Activated naive CD4-positive, alpha-beta T cell treated with anti-CD3 and anti-CD28 coated beads for 36 hours (primary cell): Measurements from ENCODE around the gene EXOC6B. TPM values are rescaled to one million over a fixed set of nuclear protein-coding genes. Genes with fewer than 3 reads are reported as not detected.

ENCODE experiments used
- CTCF ChIA-PET: fragments of 350-600 bp; sonication (Branson Sonifier 250); formaldehyde crosslinking; loops from one replicate; lab custom pipeline; 2021; ENCODE audit warnings: antibody characterized with exemption; lab: Charles Lee
- DNase-seq: peaks from one replicate; pipeline ENCODE4 v3.0.0-alpha.2; 2020
- H3K27ac Mint-ChIP-seq: one replicate; pipeline ENCODE4 v1.8.0; 2021; ENCODE audit warnings: mild to moderate bottlenecking, mixed read lengths
- H3K27me3 Mint-ChIP-seq: one replicate; pipeline ENCODE4 v1.8.0; 2021; ENCODE audit warnings: low read depth, mixed read lengths
- H3K36me3 Mint-ChIP-seq: one replicate; pipeline ENCODE4 v1.8.0; 2021; ENCODE audit warnings: low read depth, mixed read lengths
- H3K4me1 Mint-ChIP-seq: one replicate; pipeline ENCODE4 v1.8.0; 2021; ENCODE audit warnings: low read depth, mixed read lengths
- H3K4me3 Mint-ChIP-seq: one replicate; pipeline ENCODE4 v1.8.0; 2021; ENCODE audit warnings: mild to moderate bottlenecking, moderate library complexity, mixed read lengths
- H3K9me3 Mint-ChIP-seq: one replicate; pipeline ENCODE4 v1.8.0; 2021; ENCODE audit warnings: mixed read lengths
- intact Hi-C: fragments of 100-400 bp; cut with micrococcal nuclease; formaldehyde crosslinking; loops from one replicate; pipeline ENCODE4 v1.15.1; 2023
- total RNA-seq, 2 experiments: library from RNA; stranded (reverse); gene quantifications; one replicate each; pipeline ENCODE4 v1.2.3, GENCODE V29; 2021

The EXOC6B gene
- total RNA-seq, 2 experiments from 2014 or later = 6.1 to 7.5 TPM

DNA sequence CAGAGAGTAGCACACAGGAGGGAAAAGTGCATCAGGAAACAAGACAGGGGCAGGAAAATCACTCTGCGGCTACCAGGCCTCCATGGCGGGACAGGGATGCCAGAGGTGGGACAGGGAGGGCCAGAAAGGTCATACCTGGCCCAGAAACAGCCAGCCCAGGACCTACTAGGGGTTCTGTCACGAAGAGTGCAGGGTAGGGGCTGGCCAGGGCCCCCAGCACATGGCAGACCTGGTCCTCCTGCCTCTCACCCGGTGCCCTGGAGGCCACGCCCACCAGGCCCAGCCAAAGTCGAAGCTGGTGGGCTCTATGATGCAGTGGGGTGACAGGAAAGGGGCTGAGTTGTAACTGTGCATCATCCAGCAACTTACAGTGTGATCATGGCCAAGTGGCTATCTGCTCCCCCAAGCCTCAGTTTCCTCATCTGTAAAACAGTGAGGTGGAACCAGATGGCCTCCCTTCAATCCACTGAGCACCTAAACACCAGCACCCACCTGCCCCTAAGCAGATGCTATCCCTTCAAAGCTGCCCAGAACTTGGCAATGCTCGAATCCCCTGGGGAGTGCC is 688.8 kb downstream of the EXOC6B start:
- Mint-ChIP-seq H3K9me3 (no peaks in the 10 kb centered on the region), H3K27me3 (peaks cover 11% of the 10 kb centered on the region), H3K4me1 (no peaks in the 10 kb centered on the region), H3K27ac (no peak overlapping the region), H3K4me3 (no peak overlapping the region), H3K36me3 (no peaks in the 10 kb centered on the region)
- no peak for DNase-seq
- intact Hi-C loops = loop anchor here (1.0 kb wide), 2 partner anchors 213 to 592 kb away; no protein-coding TSS in a partner anchor
- CTCF ChIA-PET = interaction anchor here (1.0 to 1.1 kb wide), 2 partner anchors 13 to 318 kb away, joined by 3 read pairs; no protein-coding TSS in a partner anchor

DNA sequence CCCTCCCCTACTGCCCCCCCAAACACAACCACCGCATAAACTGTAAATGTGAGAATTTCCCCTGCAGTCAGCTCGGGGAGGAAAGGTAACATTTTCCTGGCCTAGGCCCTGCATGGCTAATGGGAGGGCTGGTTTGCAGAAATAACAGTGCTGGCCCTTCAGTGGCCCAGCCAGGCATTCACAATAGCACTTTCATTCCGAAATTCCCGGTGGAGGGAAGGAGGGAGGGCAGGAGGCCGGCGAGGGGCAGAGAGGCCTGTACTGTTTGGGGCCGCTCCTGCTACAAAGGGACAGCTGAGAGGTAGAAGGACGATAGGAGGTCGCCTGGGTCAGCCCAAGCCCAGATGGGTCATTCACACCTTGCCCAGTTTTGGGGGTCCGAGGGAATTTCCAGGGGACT is 689.5 kb downstream of the EXOC6B start:
- no peak overlapping the region for H3K4me3 Mint-ChIP-seq
- no peaks in the 10 kb centered on the region for H3K36me3 Mint-ChIP-seq
- intact Hi-C loops = no loop called here
- no peak overlapping the region for H3K27ac Mint-ChIP-seq
- H3K4me1 Mint-ChIP-seq = no peaks in the 10 kb centered on the region
- peaks cover 4% of the 10 kb centered on the region for H3K27me3 Mint-ChIP-seq
- no peaks in the 10 kb centered on the region for H3K9me3 Mint-ChIP-seq
- DNase-seq = no peak
- CTCF ChIA-PET = no interaction called here

- DNase-seq = no peak
- Mint-ChIP-seq H3K4me3 (no peak overlapping the region), H3K4me1 (no peaks in the 10 kb centered on the region), H3K36me3 (no peaks in the 10 kb centered on the region), H3K9me3 (no peaks in the 10 kb centered on the region), H3K27me3 (no peaks in the 10 kb centered on the region), H3K27ac (no peak overlapping the region)
- CTCF ChIA-PET = no interaction called here
- intact Hi-C loops = no loop called here
These were observed 689.9 kb downstream of the EXOC6B start for GRCh38 chr2:72135921-72136320.

DNA sequence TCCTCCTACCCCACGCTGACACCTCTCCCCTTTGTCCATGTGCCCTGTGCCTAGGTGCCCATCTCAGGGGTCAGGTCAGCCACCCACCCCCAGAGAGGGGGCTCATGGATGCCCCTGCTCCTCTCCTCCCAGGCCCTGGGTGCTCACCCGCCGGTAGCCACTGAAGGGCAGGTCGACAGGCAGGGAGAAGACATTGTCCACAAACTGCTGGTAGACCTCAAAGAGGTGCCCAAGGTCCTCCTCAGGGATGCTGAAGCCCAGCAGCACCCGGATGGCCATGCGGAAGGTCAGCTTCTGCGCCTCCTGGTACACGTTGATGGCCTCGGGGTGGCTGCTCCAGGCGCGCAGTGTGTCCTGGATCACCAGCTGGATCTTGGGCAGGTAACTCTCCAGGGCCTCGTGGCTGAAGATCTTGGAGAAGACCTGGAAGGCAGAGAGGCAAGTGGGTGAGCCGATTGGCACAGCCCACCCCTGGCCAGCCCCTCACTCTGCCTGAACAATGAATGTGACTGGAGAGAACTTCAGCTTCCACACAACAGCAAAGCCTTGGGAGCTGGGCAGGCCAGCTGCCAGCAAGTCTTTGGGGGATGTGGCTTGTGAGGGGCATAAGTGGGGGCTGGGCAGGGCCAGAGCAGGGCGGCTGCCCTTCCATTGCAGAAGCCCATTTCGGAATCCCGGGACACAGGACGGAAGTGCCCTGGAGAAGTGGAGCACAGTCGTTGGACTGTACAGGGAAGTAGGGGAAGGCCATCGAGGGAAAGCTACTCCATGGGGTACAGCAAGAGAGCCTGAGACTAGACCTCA is 690.6 kb downstream of the EXOC6B start:
- Mint-ChIP-seq H3K9me3 (no peaks in the 10 kb centered on the region), H3K4me1 (no peaks in the 10 kb centered on the region), H3K36me3 (no peaks in the 10 kb centered on the region), H3K27me3 (no peaks in the 10 kb centered on the region), H3K4me3 (no peak overlapping the region), H3K27ac (no peak overlapping the region)
- intact Hi-C loops = no loop called here
- CTCF ChIA-PET = no interaction called here
- DNase-seq = no peak

DNA sequence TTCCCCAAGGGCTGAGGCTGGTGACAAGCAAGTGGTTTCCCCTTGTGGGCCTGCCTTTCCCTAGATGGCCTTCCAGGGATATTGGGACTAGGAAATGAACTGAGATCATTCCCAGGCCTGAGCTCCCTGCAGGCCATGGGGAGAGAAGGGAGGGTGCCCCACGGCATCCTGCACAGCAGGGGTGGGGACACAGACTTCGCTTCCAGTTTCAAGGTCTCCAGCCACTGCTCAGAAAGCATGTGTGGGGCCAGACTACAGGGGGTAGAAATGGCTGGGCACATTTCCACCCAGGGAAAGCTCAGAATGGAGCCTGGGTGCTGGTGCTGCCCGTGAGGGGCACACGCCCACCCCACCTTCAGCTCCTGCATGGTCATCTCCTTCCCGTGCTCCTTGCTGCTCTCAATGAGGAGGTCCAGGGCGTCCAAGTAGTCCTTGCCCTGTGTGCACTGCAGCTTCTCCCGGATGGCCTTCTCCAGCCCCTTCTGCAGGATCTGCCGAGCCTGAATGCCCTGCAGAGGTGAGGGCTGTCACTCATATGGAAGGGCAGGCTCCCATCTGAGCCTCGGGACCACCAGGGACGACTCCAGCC is 691.3 kb downstream of the EXOC6B start:
- H3K9me3 Mint-ChIP-seq = no peaks in the 10 kb centered on the region
- H3K27me3 Mint-ChIP-seq = no peaks in the 10 kb centered on the region
- no peak for DNase-seq
- H3K4me3 Mint-ChIP-seq = no peak overlapping the region
- no peak overlapping the region for H3K27ac Mint-ChIP-seq
- H3K4me1 Mint-ChIP-seq = no peaks in the 10 kb centered on the region
- CTCF ChIA-PET = no interaction called here
- intact Hi-C loops = no loop called here
- H3K36me3 Mint-ChIP-seq = no peaks in the 10 kb centered on the region

DNA sequence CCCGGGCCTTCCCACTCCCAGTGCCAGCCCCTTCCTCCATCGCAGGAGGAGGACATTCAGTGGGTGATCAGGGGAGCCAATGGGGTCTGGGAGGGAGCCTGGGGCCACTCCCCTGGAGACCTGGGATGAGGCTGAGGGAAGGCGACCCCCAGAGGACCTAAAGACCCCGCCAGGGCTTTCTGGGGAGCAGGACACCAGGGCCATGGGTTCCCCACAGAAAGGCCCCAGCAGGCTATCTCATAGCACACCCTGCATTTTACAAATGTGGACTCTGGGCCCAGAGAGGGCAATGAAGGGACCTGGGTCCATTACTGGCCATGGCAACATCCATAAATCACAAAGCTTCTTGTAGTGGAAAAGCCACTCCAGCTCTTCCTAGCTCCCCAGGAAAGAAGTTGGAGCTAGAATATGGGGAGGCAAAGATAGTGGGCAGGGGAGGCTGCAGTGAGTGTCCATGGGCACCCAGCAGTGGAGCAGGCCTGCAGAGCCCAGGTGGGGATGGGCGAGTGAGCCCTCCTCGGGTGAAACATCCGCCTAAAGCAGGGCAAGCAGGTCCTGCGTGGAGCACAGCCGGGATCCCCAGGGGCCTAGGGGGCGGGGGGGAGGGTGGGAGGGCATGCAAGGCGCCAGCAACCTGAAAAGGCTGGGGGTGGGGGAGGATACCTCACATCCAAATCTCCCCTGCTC is 692.0 kb downstream of the EXOC6B start:
- Mint-ChIP-seq H3K27ac (no peak overlapping the region), H3K9me3 (no peaks in the 10 kb centered on the region), H3K36me3 (no peaks in the 10 kb centered on the region), H3K27me3 (no peaks in the 10 kb centered on the region), H3K4me3 (no peak overlapping the region), H3K4me1 (no peaks in the 10 kb centered on the region)
- intact Hi-C loops = no loop called here
- no peak for DNase-seq
- CTCF ChIA-PET = no interaction called here

GRCh38 chr2:72132981-72133720 is 692.7 kb downstream of the EXOC6B start:
- no peak overlapping the region for H3K4me3 Mint-ChIP-seq
- H3K9me3 Mint-ChIP-seq = no peaks in the 10 kb centered on the region
- no peaks in the 10 kb centered on the region for H3K27me3 Mint-ChIP-seq
- H3K4me1 Mint-ChIP-seq = no peaks in the 10 kb centered on the region
- DNase-seq = no peak
- intact Hi-C loops = no loop called here
- no peaks in the 10 kb centered on the region for H3K36me3 Mint-ChIP-seq
- CTCF ChIA-PET = interaction anchor here (0.6 kb wide), 1 partner anchor 20 kb away, joined by 4 read pairs; no protein-coding TSS in a partner anchor
- H3K27ac Mint-ChIP-seq = no peak overlapping the region

DNA sequence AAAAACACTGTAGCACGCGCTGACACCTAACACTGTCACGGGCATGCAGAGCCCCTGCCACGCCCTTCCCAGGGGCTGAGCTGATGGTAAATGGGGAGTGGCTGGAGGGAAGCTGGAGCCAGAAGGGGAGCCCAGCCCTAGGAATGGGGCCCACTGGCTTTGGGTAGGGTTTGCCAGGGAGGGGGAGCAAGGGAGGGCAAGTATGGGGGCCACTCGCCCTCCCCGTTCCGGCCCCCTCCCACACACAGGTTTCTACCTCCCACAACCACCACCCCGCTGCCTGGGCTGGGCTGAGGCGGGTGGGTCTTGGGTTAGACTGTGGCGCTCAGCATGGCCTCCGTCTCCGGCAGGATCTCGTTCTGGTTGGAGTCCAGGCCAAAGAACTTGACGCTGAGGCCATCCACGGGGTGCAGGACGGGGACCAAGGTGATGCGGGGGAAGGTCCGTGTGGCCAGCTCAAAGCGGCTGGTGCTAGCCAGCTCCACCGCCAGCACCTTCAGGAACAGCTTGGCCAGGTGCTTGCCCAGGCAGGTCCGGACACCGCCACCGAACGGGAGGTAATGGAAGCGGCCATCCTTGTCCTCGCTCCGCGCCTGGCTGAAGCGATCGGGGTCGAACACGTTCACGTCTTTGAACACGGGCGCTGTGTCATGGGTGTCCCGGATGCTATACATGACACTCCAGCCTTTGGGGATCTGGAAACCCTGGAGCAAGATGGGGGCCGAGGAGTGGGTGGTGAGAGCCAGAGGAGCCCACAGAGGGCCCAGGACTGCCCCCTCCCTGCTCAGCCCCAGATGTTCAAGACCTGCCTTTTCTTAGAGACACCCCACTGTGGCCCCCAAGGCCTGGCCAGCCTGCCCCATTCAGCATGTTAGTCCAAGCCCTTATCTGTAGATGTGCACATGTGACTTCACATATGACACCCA is 693.7 kb downstream of the EXOC6B start:
- intact Hi-C loops = no loop called here
- Mint-ChIP-seq H3K4me3 (no peak overlapping the region), H3K4me1 (no peaks in the 10 kb centered on the region), H3K27ac (no peak overlapping the region), H3K36me3 (no peaks in the 10 kb centered on the region), H3K9me3 (no peaks in the 10 kb centered on the region), H3K27me3 (no peaks in the 10 kb centered on the region)
- CTCF ChIA-PET = interaction anchor here (0.6 kb wide), 2 partner anchors 18 to 202 kb away, joined by 3 read pairs; no protein-coding TSS in a partner anchor
- no peak for DNase-seq

DNA sequence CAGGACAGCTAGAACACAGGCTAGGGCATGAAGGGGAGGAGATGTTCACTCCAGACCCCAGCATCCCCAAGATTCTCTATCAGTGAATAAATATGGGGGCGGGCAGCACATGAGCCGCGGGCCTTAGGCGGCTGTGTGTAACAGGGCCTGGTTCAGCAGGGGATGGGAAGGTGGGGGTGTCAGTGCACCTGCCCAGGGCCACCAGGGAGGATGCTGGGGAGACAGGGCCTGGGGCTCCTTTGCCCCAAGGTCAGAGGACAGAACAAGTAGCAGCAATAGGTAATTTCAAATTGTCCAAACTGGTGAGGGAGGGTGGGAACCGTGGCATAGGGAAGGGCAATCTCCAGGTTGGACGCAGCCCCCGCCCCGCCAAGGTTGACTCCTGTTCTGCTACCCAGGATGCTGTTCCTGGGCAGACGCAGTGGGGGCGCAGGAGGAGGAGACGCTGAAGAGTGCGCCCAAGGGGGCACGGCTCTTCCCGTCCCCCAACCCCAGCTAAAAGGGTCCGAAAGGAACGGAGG is 694.4 kb downstream of the EXOC6B start:
- H3K27me3 Mint-ChIP-seq = no peaks in the 10 kb centered on the region
- H3K36me3 Mint-ChIP-seq = no peaks in the 10 kb centered on the region
- no peak overlapping the region for H3K27ac Mint-ChIP-seq
- no peaks in the 10 kb centered on the region for H3K4me1 Mint-ChIP-seq
- CTCF ChIA-PET = interaction anchor here (0.6 kb wide), 1 partner anchor 201 kb away, joined by 3 read pairs; no protein-coding TSS in a partner anchor
- DNase-seq = no peak
- intact Hi-C loops = no loop called here
- no peak overlapping the region for H3K4me3 Mint-ChIP-seq
- no peaks in the 10 kb centered on the region for H3K9me3 Mint-ChIP-seq

- DNase-seq = no peak
- no peaks in the 10 kb centered on the region for H3K4me1 Mint-ChIP-seq
- no peaks in the 10 kb centered on the region for H3K9me3 Mint-ChIP-seq
- H3K27me3 Mint-ChIP-seq = no peaks in the 10 kb centered on the region
- no peak overlapping the region for H3K27ac Mint-ChIP-seq
- CTCF ChIA-PET = interaction anchor here (0.6 kb wide), 1 partner anchor 502 kb away, joined by 3 read pairs; no protein-coding TSS in a partner anchor
- no peak overlapping the region for H3K4me3 Mint-ChIP-seq
- intact Hi-C loops = no loop called here
- H3K36me3 Mint-ChIP-seq = no peaks in the 10 kb centered on the region
These were observed 695.0 kb downstream of the EXOC6B start for GRCh38 chr2:72130659-72131360.
